ENCODE measurements around the gene USP6NL. TPM values are rescaled to one million over a fixed set of nuclear protein-coding genes. Genes with fewer than 3 reads are reported as not detected.

Gene USP6NL
- total RNA-seq, 1 donor from 2014 or later, result 13.3 TPM

DNA sequence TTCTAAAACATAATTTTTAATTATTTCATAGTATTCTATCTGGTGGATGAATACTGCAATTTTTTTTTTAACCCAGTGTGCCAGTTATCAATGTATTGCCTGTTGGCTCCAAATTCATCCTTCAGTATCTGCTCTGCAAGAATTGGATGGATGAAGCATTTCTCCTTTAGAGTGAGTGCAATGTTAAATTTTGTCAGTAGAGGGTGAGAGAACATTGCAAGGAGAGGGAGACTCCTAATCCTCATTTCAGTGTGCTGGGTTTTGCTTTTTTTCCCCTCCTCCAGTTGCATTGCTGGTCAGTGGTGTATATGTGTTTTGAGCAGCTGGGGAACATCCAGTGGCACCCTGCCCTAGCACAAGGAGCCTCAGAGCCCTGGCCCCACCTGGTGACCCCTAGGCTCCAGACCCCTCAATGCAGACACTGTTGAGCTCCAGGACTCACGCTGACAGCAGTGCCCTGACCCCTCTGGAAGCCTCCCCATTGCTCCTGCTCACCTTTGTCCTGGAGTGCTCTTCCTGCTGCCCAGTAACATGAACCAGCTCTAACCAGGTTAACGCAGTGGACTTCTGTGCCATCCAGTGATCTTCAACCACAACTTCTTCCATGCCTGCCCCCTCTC is 199.4 kb downstream of the USP6NL start:
- TF ChIP-seq, protein P1, sequence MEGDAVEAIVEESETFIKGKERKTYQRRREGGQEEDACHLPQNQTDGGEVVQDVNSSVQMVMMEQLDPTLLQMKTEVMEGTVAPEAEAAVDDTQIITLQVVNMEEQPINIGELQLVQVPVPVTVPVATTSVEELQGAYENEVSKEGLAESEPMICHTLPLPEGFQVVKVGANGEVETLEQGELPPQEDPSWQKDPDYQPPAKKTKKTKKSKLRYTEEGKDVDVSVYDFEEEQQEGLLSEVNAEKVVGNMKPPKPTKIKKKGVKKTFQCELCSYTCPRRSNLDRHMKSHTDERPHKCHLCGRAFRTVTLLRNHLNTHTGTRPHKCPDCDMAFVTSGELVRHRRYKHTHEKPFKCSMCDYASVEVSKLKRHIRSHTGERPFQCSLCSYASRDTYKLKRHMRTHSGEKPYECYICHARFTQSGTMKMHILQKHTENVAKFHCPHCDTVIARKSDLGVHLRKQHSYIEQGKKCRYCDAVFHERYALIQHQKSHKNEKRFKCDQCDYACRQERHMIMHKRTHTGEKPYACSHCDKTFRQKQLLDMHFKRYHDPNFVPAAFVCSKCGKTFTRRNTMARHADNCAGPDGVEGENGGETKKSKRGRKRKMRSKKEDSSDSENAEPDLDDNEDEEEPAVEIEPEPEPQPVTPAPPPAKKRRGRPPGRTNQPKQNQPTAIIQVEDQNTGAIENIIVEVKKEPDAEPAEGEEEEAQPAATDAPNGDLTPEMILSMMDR (IDR thresholded peaks at IDR 0.05; ENCODE audit: partially characterized antibody, unreplicated experiment), result no peak
- no peak for DNase-seq
- Mint-ChIP-seq H3K36me3 (ENCODE audit: unreplicated experiment) (peaks cover 12% of the 10 kb centered on the region), H3K4me3 (ENCODE audit: unreplicated experiment) (no peak overlapping the region), H3K4me1 (ENCODE audit: low read depth, unreplicated experiment) (no peaks in the 10 kb centered on the region), H3K27ac (ENCODE audit: unreplicated experiment) (no peak overlapping the region), H3K27me3 (ENCODE audit: unreplicated experiment) (peaks cover 4% of the 10 kb centered on the region), H3K9me3 (ENCODE audit: unreplicated experiment) (peaks cover 6% of the 10 kb centered on the region)

GRCh38 chr10:11409357-11409756 is 202.1 kb downstream of the USP6NL start:
- H3K9me3 Mint-ChIP-seq (ENCODE audit: unreplicated experiment), result peaks cover 10% of the 10 kb centered on the region
- H3K27ac Mint-ChIP-seq (ENCODE audit: unreplicated experiment), result no peak overlapping the region
- no peak overlapping the region for H3K4me3 Mint-ChIP-seq (ENCODE audit: unreplicated experiment)

DNA sequence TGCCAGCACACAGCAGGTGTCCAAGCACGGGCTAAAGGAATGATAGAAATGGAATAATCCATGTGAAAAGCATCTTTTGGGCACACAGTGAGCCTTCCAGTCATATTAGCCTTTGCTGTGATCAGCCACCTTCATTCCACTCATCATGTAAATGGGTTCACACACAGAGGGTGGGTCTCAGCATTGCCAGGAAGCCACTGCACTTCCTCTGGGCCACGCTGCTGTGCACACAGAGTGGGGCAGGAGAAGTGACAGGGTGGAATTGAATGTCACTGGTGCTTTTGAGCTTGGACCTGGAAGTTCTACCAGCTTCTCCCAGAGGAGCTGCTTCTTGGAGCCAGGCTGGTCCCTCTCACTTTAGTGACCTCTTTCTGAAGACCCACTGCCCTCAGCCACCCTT is 203.5 kb downstream of the USP6NL start:
- peaks cover 5% of the 10 kb centered on the region for H3K4me1 Mint-ChIP-seq (ENCODE audit: low read depth, unreplicated experiment)
- DNase-seq, result no peak
- peaks cover 10% of the 10 kb centered on the region for H3K9me3 Mint-ChIP-seq (ENCODE audit: unreplicated experiment)
- H3K4me3 Mint-ChIP-seq (ENCODE audit: unreplicated experiment), result no peak overlapping the region
- H3K27ac Mint-ChIP-seq (ENCODE audit: unreplicated experiment), result no peak overlapping the region
- peaks cover 7% of the 10 kb centered on the region for H3K27me3 Mint-ChIP-seq (ENCODE audit: unreplicated experiment)
- TF ChIP-seq, protein P1 (IDR thresholded peaks at IDR 0.05; ENCODE audit: partially characterized antibody, unreplicated experiment), result no peak
- peaks cover 15% of the 10 kb centered on the region for H3K36me3 Mint-ChIP-seq (ENCODE audit: unreplicated experiment)

More at GRCh38 chr10:11409357-11409756, 202.1 kb downstream of the USP6NL start:
- TF ChIP-seq, protein P1 (IDR thresholded peaks at IDR 0.05; ENCODE audit: partially characterized antibody, unreplicated experiment), result no peak
- DNase-seq, result no peak
- Mint-ChIP-seq H3K4me1 (ENCODE audit: low read depth, unreplicated experiment) (peaks cover 5% of the 10 kb centered on the region), H3K36me3 (ENCODE audit: unreplicated experiment) (peaks cover 15% of the 10 kb centered on the region), H3K27me3 (ENCODE audit: unreplicated experiment) (peaks cover 7% of the 10 kb centered on the region)

DNA sequence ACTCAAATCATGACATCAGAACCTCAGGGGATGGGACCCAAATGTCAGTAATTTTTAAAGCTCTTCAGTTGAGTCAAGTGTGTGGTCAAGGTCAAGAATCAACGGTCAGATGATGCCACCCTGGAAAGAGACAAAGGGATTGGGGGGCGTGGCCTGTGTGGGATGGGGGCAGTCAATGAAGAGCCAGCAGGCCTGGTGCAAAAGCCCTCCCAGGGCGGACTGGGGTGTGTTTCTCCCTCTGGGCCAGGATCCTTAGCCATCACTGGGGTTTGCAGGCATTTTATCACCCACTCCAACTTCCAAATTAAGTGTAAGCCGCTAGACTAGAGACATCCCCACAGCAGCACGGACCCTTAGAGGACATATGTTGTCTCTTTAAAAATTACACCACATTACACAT is 204.7 kb downstream of the USP6NL start:
- Mint-ChIP-seq H3K36me3 (ENCODE audit: unreplicated experiment) (peaks cover 15% of the 10 kb centered on the region), H3K27me3 (ENCODE audit: unreplicated experiment) (peaks cover 7% of the 10 kb centered on the region), H3K4me1 (ENCODE audit: low read depth, unreplicated experiment) (peaks cover 5% of the 10 kb centered on the region), H3K4me3 (ENCODE audit: unreplicated experiment) (no peak overlapping the region), H3K9me3 (ENCODE audit: unreplicated experiment) (peaks cover 14% of the 10 kb centered on the region), H3K27ac (ENCODE audit: unreplicated experiment) (no peak overlapping the region)
- TF ChIP-seq, protein P1 (IDR thresholded peaks at IDR 0.05; ENCODE audit: partially characterized antibody, unreplicated experiment), result no peak
- DNase-seq, result no peak

DNA sequence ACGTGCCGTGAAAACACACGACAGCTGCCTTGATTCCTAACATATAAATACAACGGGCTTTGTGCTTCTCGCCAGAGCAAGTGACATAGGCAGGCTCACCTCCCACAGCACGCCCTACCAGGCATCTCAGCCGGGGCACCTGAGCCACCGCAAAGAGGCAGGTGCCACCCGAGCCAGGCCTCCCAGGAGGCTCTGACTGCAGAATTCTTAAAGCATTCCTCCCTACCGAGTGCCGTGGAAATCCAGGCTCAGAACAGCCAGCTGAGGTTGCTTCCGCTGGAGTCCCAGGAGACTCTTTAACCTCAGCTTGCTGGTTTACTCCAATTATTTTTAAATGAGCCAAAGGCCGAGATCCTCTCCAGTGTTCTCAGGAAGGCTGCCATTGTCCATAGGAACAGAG is 206.5 kb downstream of the USP6NL start:
- Mint-ChIP-seq H3K27me3 (ENCODE audit: unreplicated experiment) (peaks cover 12% of the 10 kb centered on the region), H3K27ac (ENCODE audit: unreplicated experiment) (no peak overlapping the region), H3K36me3 (ENCODE audit: unreplicated experiment) (peaks cover 19% of the 10 kb centered on the region), H3K9me3 (ENCODE audit: unreplicated experiment) (peaks cover 13% of the 10 kb centered on the region), H3K4me3 (ENCODE audit: unreplicated experiment) (no peak overlapping the region), H3K4me1 (ENCODE audit: low read depth, unreplicated experiment) (peaks cover 5% of the 10 kb centered on the region)
- peak; percentile 46 for DNase-seq
- TF ChIP-seq, protein P1 (IDR thresholded peaks at IDR 0.05; ENCODE audit: partially characterized antibody, unreplicated experiment), result no peak

Measured in glutamatergic neuron (in vitro differentiated cells).